MM.1S (cell line): Measurements from ENCODE around the gene KCNE3.

Experiments used
- CTCF ChIP-seq: fragments of 300-600 bp; sonication (generic); IDR thresholded peaks from 2 replicates; pipeline ENCODE4 v1.5.1; 2016; ENCODE audit warnings: antibody characterized with exemption, low read length, mixed read lengths
- EZH2 ChIP-seq: fragments of 300-600 bp; sonication (generic); optimal IDR thresholded peaks from 2 replicates; pipeline ENCODE3; 2017; ENCODE audit warnings: low read depth, mild to moderate bottlenecking, antibody characterized with exemption, low read length, mixed read lengths
- EZH2phosphoT487 ChIP-seq: fragments of 300-600 bp; sonication (generic); IDR thresholded peaks from 2 replicates; pipeline ENCODE4 v1.6.1; 2018; ENCODE audit warnings: antibody characterized with exemption, low read length

GRCh38 chr11:74453373-74453975 lies 13.9 kb downstream of the KCNE3 start:
- TF ChIP-seq CTCF: peak; percentile 80
- no peak for TF ChIP-seq EZH2
- TF ChIP-seq EZH2phosphoT487: no peak
